BLaER1 (cell line): ENCODE data around the gene IRS4.

Experiments
- H3K27ac ChIP-seq: shearing (Covaris generic); formaldehyde crosslinking; 2 replicates; pipeline ENCODE4 v1.8.1; 2022
- H3K27me3 ChIP-seq: shearing (Covaris generic); formaldehyde crosslinking; 2 replicates; pipeline ENCODE4 v1.8.1; 2022
- H3K36me3 ChIP-seq: shearing (Covaris generic); formaldehyde crosslinking; 2 replicates; pipeline ENCODE4 v1.8.1; 2022
- H3K4me1 ChIP-seq: shearing (Covaris generic); formaldehyde crosslinking; 2 replicates; pipeline ENCODE4 v1.8.1; 2022
- H3K4me2 ChIP-seq: shearing (Covaris generic); formaldehyde crosslinking; 2 replicates; pipeline ENCODE4 v1.8.1; 2022
- H3K4me3 ChIP-seq: shearing (Covaris generic); formaldehyde crosslinking; 2 replicates; pipeline ENCODE4 v1.8.1; 2022
- H3K9ac ChIP-seq: shearing (Covaris generic); formaldehyde crosslinking; 2 replicates; pipeline ENCODE4 v1.8.1; 2022
- H3K9me3 ChIP-seq: shearing (Covaris generic); formaldehyde crosslinking; 2 replicates; pipeline ENCODE4 v1.8.1; 2022
- H4K20me1 ChIP-seq: shearing (Covaris generic); formaldehyde crosslinking; 2 replicates; pipeline ENCODE4 v1.8.1; 2022
- Cebpa-rat ChIP-seq: shearing (Covaris generic); IDR thresholded peaks from 2 replicates; pipeline ENCODE4 v1.8.1; 2022

Gene IRS4

DNA sequence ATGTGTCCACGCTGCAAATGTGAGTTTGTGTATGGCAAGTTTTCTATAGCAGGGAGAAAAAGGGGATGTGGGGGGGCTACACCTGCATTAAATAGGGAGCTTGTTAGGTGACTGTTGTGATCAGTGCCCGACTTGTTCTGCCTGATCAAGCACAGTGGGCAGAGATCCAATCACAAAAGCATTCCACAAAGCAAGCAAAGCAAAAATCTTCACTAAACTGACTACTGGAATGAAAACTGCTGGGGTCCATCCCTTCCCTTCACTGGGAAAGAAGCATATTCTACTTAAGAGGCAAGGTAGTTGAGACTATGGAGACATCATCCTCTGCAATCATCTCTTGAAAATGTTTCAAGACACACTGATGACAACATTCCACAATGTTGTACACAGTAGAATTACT is 5.2 kb downstream of the IRS4 start:
- Histone ChIP-seq H3K9ac (no peak overlapping the region), H3K4me1 (no peaks in the 10 kb centered on the region), H3K27ac (no peak overlapping the region), H4K20me1 (peaks cover 9% of the 10 kb centered on the region; the same call in 1 of the 2 replicates), H3K4me3 (no peak overlapping the region), H3K4me2 (no peak overlapping the region), H3K9me3 (peaks cover 17% of the 10 kb centered on the region), H3K27me3 (peaks cover 80% of the 10 kb centered on the region), H3K36me3 (no peaks in the 10 kb centered on the region)
- no peak for TF ChIP-seq Cebpa-rat

GRCh38 chrX:108726748-108727147 is 9.6 kb downstream of the IRS4 start:
- peaks cover 91% of the 10 kb centered on the region for H3K27me3 ChIP-seq
- H4K20me1 ChIP-seq, result no peaks in the 10 kb centered on the region
- H3K9me3 ChIP-seq, result no peaks in the 10 kb centered on the region
- H3K9ac ChIP-seq, result no peak overlapping the region
- no peak overlapping the region for H3K4me3 ChIP-seq
- no peak overlapping the region for H3K4me2 ChIP-seq
- H3K27ac ChIP-seq, result no peak overlapping the region
- no peaks in the 10 kb centered on the region for H3K36me3 ChIP-seq
- no peak for TF ChIP-seq Cebpa-rat
- no peaks in the 10 kb centered on the region for H3K4me1 ChIP-seq

- Histone ChIP-seq H4K20me1 (no peaks in the 10 kb centered on the region), H3K4me2 (no peak overlapping the region), H3K4me3 (no peak overlapping the region)
Measured at GRCh38 chrX:108722561-108722960, 13.8 kb downstream of the IRS4 start.

GRCh38 chrX:108712886-108713285 is 23.5 kb downstream of the IRS4 start:
- Histone ChIP-seq H3K27me3 (peaks cover 39% of the 10 kb centered on the region), H3K4me2 (no peak overlapping the region), H3K36me3 (no peaks in the 10 kb centered on the region), H3K27ac (no peak overlapping the region), H4K20me1 (no peaks in the 10 kb centered on the region), H3K9me3 (peaks cover 10% of the 10 kb centered on the region), H3K4me3 (no peak overlapping the region), H3K4me1 (no peaks in the 10 kb centered on the region), H3K9ac (no peak overlapping the region)
- TF ChIP-seq Cebpa-rat, result no peak

More at GRCh38 chrX:108722561-108722960, 13.8 kb downstream of the IRS4 start:
- H3K36me3 ChIP-seq, result no peaks in the 10 kb centered on the region
- no peak overlapping the region for H3K27ac ChIP-seq
- H3K27me3 ChIP-seq, result peaks cover 94% of the 10 kb centered on the region
- no peaks in the 10 kb centered on the region for H3K9me3 ChIP-seq
- no peaks in the 10 kb centered on the region for H3K4me1 ChIP-seq
- H3K9ac ChIP-seq, result no peak overlapping the region
- no peak for TF ChIP-seq Cebpa-rat

GRCh38 chrX:108704839-108705238 is 31.5 kb downstream of the IRS4 start:
- Histone ChIP-seq H3K9me3 (no peaks in the 10 kb centered on the region), H3K27me3 (peaks cover 73% of the 10 kb centered on the region), H3K4me2 (no peak overlapping the region), H4K20me1 (no peaks in the 10 kb centered on the region; the same call in 1 of the 2 replicates), H3K36me3 (no peaks in the 10 kb centered on the region), H3K27ac (no peak overlapping the region), H3K4me1 (no peaks in the 10 kb centered on the region), H3K9ac (no peak overlapping the region), H3K4me3 (no peak overlapping the region)
- TF ChIP-seq Cebpa-rat, result no peak

DNA sequence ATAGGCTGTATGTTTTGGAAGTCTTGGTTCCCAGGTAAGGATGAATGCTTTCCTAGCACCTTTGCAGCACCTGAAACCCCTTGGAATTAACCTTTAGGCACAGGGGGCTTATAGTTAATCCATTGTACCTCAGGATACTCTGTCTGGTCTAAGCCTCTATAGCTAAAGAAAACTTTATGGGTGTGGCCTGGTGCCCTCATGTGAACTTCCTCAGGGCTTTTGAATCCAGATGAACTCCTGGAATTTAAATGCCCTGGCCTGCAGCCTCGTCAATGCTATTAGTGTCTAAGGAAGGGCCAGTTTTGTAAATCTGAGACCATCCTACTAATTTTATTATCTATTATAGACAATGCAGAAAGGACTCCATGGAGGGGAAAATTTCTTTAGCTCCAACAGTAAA is 33.8 kb downstream of the IRS4 start:
- peaks cover 70% of the 10 kb centered on the region for H3K27me3 ChIP-seq
- no peaks in the 10 kb centered on the region for H3K9me3 ChIP-seq
- H3K4me2 ChIP-seq, result no peak overlapping the region
- no peaks in the 10 kb centered on the region; the same call in 1 of the 2 replicates for H4K20me1 ChIP-seq
- H3K4me1 ChIP-seq, result no peaks in the 10 kb centered on the region
- no peak for TF ChIP-seq Cebpa-rat
- H3K4me3 ChIP-seq, result no peak overlapping the region
- H3K9ac ChIP-seq, result no peak overlapping the region
- no peaks in the 10 kb centered on the region for H3K36me3 ChIP-seq
- H3K27ac ChIP-seq, result no peak overlapping the region

DNA sequence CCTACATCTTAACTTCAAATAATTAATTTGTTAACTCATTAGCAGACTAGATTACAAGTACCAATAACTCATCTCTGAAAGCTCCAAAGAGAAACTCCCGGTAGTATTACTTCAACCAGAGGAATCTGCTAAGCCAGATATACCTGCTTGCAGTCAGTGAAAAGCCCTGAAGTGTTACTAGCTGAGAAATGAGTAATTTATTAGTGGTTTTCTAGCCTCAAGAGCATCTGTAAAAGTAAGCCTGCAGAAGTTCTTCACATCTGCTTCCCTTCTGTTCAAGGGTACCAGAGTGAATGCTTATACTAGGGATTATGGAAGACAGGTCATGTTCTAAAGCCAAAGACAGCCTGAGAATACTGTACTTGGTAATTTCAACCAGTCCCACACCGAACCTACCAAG is 34.7 kb downstream of the IRS4 start:
- no peak overlapping the region for H3K4me2 ChIP-seq
- H4K20me1 ChIP-seq, result no peaks in the 10 kb centered on the region; the same call in 1 of the 2 replicates
- peaks cover 64% of the 10 kb centered on the region for H3K27me3 ChIP-seq
- H3K4me3 ChIP-seq, result no peak overlapping the region
- H3K4me1 ChIP-seq, result no peaks in the 10 kb centered on the region
- no peak overlapping the region for H3K27ac ChIP-seq
- no peak overlapping the region for H3K9ac ChIP-seq
- H3K36me3 ChIP-seq, result no peaks in the 10 kb centered on the region
- no peak for TF ChIP-seq Cebpa-rat
- H3K9me3 ChIP-seq, result no peaks in the 10 kb centered on the region

DNA sequence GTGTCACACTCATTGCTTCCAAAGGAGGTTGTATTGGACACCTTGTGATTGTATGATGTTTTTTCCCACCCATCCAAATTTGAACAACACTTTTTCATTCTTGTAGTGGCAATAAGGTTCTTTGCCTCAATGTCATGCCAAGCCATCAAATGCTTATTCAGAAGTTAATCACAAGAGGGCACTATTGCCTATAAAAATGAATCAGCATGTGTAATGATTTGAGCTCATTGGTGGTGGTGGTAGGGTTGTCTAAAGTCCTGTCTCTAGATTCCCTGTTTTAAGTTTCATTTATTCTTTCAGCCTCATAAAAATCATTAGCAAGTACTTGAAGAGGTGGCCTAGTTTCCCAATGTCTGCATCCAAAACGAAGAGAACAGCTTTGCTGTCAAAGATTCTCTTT is 37.0 kb downstream of the IRS4 start:
- no peaks in the 10 kb centered on the region; the same call in 1 of the 2 replicates for H4K20me1 ChIP-seq
- no peak overlapping the region for H3K9ac ChIP-seq
- no peak overlapping the region for H3K4me3 ChIP-seq
- TF ChIP-seq Cebpa-rat, result no peak
- no peak overlapping the region for H3K27ac ChIP-seq
- no peak overlapping the region for H3K4me2 ChIP-seq
- H3K36me3 ChIP-seq, result no peaks in the 10 kb centered on the region
- H3K9me3 ChIP-seq, result no peaks in the 10 kb centered on the region
- peaks cover 69% of the 10 kb centered on the region for H3K27me3 ChIP-seq
- H3K4me1 ChIP-seq, result no peaks in the 10 kb centered on the region

DNA sequence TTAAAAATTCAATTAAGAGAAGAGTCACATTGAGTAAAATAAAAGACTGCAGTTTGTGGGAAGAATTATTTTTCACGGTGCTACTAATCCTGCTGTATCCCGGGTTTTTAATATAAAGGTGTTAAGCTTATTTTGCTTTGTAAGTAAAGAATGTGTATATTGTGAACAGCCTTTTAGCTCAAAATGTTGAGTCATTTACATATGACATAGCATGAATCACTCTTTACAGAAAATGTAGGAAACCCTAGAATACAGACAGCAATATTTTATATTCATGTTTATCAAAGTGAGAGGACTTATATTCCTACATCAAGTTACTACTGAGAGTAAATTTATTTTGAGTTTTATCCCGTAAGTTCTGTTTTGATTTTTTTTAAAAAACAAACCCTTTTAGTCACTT is 39.7 kb downstream of the IRS4 start:
- no peak overlapping the region for H3K27ac ChIP-seq
- H3K4me1 ChIP-seq, result no peaks in the 10 kb centered on the region
- H3K4me3 ChIP-seq, result no peak overlapping the region
- no peaks in the 10 kb centered on the region; the same call in 1 of the 2 replicates for H4K20me1 ChIP-seq
- H3K9ac ChIP-seq, result no peak overlapping the region
- no peaks in the 10 kb centered on the region for H3K36me3 ChIP-seq
- TF ChIP-seq Cebpa-rat, result no peak
- H3K4me2 ChIP-seq, result no peak overlapping the region
- peaks cover 71% of the 10 kb centered on the region for H3K27me3 ChIP-seq
- H3K9me3 ChIP-seq, result no peaks in the 10 kb centered on the region
